ENCODE measurements around the gene PHF19.

DNA sequence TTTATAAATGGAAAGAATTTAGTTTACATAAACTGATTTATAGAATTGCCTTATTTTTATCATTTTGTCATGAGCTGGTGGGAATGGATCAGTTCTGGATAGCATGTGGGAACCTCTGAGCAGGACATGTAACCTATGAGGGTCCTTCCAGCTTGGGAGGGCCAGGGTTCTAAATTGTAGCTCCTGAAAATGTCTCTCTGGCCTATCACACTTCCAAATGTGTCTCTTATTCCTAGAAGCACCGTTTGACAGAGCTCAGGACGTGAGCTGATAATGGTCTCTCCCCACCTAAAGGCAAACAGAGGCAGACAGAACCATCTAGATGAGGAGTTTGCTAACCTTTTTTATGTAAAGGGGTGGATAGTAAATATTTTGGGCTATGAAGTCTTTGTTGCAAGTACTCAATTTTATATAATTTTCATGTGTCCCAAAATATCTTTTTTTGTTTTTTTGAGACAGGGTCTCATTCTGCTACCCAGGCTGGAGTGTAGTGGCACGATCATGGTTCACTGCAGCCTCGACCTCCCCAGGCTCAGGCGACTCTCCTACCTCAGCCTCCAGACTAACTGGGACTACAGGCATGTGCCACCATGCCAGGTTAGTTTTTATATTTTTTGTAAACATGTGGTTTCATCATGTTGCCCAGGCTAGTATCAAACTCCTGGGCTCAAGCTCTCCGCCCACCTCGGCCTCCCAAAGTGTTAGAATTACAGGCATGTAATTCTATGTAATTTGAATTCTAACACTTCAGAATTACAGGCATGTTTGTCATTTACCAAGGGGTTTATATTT lies 45.6 kb upstream of the PHF19 start:
- TF ChIP-seq POLR2AphosphoS5 (IDR thresholded peaks at IDR 0.05; ENCODE audit: borderline replicate concordance, low read depth, low read length) (no peak), EZH2 (IDR thresholded peaks at IDR 0.05) (no peak), FOXP2 (optimal IDR thresholded peaks at IDR 0.05; ENCODE audit: control extremely low read depth, extremely low read length, insufficient read depth) (no peak)
